H1 (cell line): ENCODE results near the gene FPR2. TPM values are rescaled to one million over a fixed set of nuclear protein-coding genes. Genes with fewer than 3 reads are reported as not detected.

Source experiments
- CTCF ChIA-PET: fragments of 300-600 bp; sonication (Branson Sonifier 250); formaldehyde crosslinking; loops from one replicate; lab custom pipeline; 2021; ENCODE audit not compliant: partially characterized antibody; lab: Charles Lee
- POLR2A ChIA-PET: fragments of 300-600 bp; sonication (Branson Sonifier 250); formaldehyde crosslinking; loops from one replicate; lab custom pipeline; 2021; ENCODE audit warnings: inconsistent platforms; ENCODE audit not compliant: partially characterized antibody; lab: Charles Lee
- DNase-seq, 2 experiments: peaks; one replicate each; pipeline versions ENCODE4 v3.0.0 to v3.0.0-alpha.2; 2010 to 2022; ENCODE audit warnings: low spot score in 2 of 2, low read depth in 1 of 2, mixed read lengths in 1 of 2
- FAIRE-seq: peaks from 2 replicates; lab custom pipeline; 2011; peaks lifted over from hg19 to GRCh38; lab: Jason Lieb, UNC
- H2AFZ ChIP-seq: 2 replicates; pipeline ENCODE4 v1.8.1; 2012; ENCODE audit warnings: low read length, inconsistent platforms
- H2AK5ac ChIP-seq: 2 replicates; pipeline ENCODE4 v1.6.1; 2013; ENCODE audit warnings: low read depth, low read length
- H2BK120ac ChIP-seq: replicated peaks from 2 replicates; pipeline ENCODE3; 2013; ENCODE audit warnings: low read depth, low read length, inconsistent platforms
- H2BK12ac ChIP-seq: 2 replicates; pipeline ENCODE4 v1.6.1; 2013; ENCODE audit warnings: low read depth, low read length
- H2BK15ac ChIP-seq: 2 replicates; pipeline ENCODE4 v1.6.1; 2013; ENCODE audit warnings: low read length
- H2BK20ac ChIP-seq: 2 replicates; pipeline ENCODE4 v1.6.1; 2013; ENCODE audit warnings: low read length
- H2BK5ac ChIP-seq: 2 replicates; pipeline ENCODE4 v1.6.1; 2013; ENCODE audit warnings: low read depth, low read length
- H3K14ac ChIP-seq: 2 replicates; pipeline ENCODE4 v1.6.1; 2013; ENCODE audit warnings: inconsistent platforms; ENCODE audit not compliant: insufficient read length
- H3K18ac ChIP-seq: 2 replicates; pipeline ENCODE4 v1.6.1; 2013; ENCODE audit warnings: low read length; ENCODE audit errors: extremely low read depth
- H3K23ac ChIP-seq: 2 replicates; pipeline ENCODE4 v1.6.1; 2013; ENCODE audit warnings: inconsistent platforms; ENCODE audit not compliant: insufficient read length
- H3K23me2 ChIP-seq: 2 replicates; pipeline ENCODE4 v1.6.1; 2013; ENCODE audit warnings: low read depth, low read length
- H3K27ac ChIP-seq: 2 replicates; pipeline ENCODE4 v1.6.1; 2011; ENCODE audit warnings: low read depth, low read length, inconsistent platforms
- H3K27me3 ChIP-seq, 4 experiments: replicated peaks in 1 of 4; 1 replicate in 1 of 4; 2 replicates in 3 of 4; pipeline versions ENCODE4 v1.6.1 to v1.8.1; 2011 to 2013; ENCODE audit warnings: low read length in 3 of 4, mild to moderate bottlenecking in 3 of 4, inconsistent platforms in 2 of 4, mixed read lengths in 2 of 4, moderate library complexity in 1 of 4; ENCODE audit not compliant: control insufficient read depth in 3 of 4, insufficient read depth in 3 of 4; ENCODE audit errors: extremely low read depth in 1 of 4
- H3K36me3 ChIP-seq, 4 experiments: 2 replicates each; pipeline versions ENCODE4 v1.6.1 to v1.8.1; 2011 to 2013; ENCODE audit warnings: mild to moderate bottlenecking in 4 of 4, low read length in 3 of 4, moderate library complexity in 2 of 4, control low read depth in 1 of 4, inconsistent platforms in 1 of 4; ENCODE audit not compliant: insufficient read depth in 4 of 4, control insufficient read depth in 2 of 4
- H3K4ac ChIP-seq: replicated peaks from 2 replicates; pipeline ENCODE3; 2013; ENCODE audit warnings: low read length, low read depth, mixed read lengths, inconsistent platforms; ENCODE audit not compliant: insufficient read length
- H3K4me1 ChIP-seq, 4 experiments: replicated peaks in 1 of 4; 1 replicate in 1 of 4; 2 replicates in 3 of 4; pipeline versions ENCODE4 v1.6.1 to v1.8.1; 2011 to 2013; ENCODE audit warnings: low read length in 3 of 4, inconsistent platforms in 2 of 4, mixed read lengths in 1 of 4; ENCODE audit not compliant: insufficient read depth in 4 of 4, control insufficient read depth in 3 of 4
- H3K4me2 ChIP-seq, 2 experiments: 2 replicates each; pipeline versions ENCODE4 v1.6.1 to v1.8.1; 2011 to 2013; ENCODE audit warnings: low read depth in 2 of 2, low read length in 2 of 2, control low read depth in 1 of 2, inconsistent platforms in 1 of 2, mild to moderate bottlenecking in 1 of 2; ENCODE audit not compliant: insufficient read depth in 1 of 2
- H3K4me3 ChIP-seq, 4 experiments: fragments of 200-600, 300-600 bp in 1 of 4; sonication (generic), shearing (Covaris generic), sonication (Bioruptor Twin) in 1 of 4; 2 replicates each; pipeline versions ENCODE4 v1.5.1 to v1.8.1; 2011 to 2016; ENCODE audit warnings: low read length in 4 of 4, low read depth in 3 of 4, control low read depth in 2 of 4, inconsistent platforms in 2 of 4, mild to moderate bottlenecking in 2 of 4, mixed read lengths in 1 of 4, moderate library complexity in 1 of 4; ENCODE audit not compliant: insufficient read depth in 2 of 4; ENCODE audit errors: extremely low read depth in 1 of 4
- H3K56ac ChIP-seq: replicated peaks from 2 replicates; pipeline ENCODE3; 2013; ENCODE audit warnings: low read depth, mild to moderate bottlenecking, mixed read lengths, low read length, inconsistent platforms; ENCODE audit not compliant: insufficient read length
- H3K79me1 ChIP-seq: 2 replicates; pipeline ENCODE4 v1.6.1; 2013; ENCODE audit warnings: low read depth, low read length, control low read depth
- H3K79me2 ChIP-seq, 2 experiments: 2 replicates each; pipeline versions ENCODE4 v1.6.1 to v1.8.1; 2012 to 2013; ENCODE audit warnings: low read length in 2 of 2, mild to moderate bottlenecking in 2 of 2, inconsistent platforms in 1 of 2; ENCODE audit not compliant: insufficient read depth in 2 of 2, control insufficient read depth in 1 of 2
- H3K9ac ChIP-seq, 4 experiments: replicated peaks in 1 of 4; 1 replicate in 1 of 4; 2 replicates in 3 of 4; pipeline versions ENCODE4 v1.6.1 to v1.8.1; 2011 to 2013; ENCODE audit warnings: low read depth in 3 of 4, low read length in 3 of 4, control low read depth in 2 of 4, mild to moderate bottlenecking in 2 of 4, moderate library complexity in 2 of 4, inconsistent platforms in 1 of 4; ENCODE audit errors: extremely low read depth in 1 of 4
- H3K9me3 ChIP-seq, 2 experiments: 2 replicates each; pipeline versions ENCODE4 v1.6.1 to v1.8.1; 2012 to 2013; ENCODE audit warnings: mild to moderate bottlenecking in 2 of 2, moderate library complexity in 2 of 2, control low read depth in 1 of 2, inconsistent platforms in 1 of 2, low read depth in 1 of 2, low read length in 1 of 2, mixed read lengths in 1 of 2; ENCODE audit not compliant: insufficient read depth in 2 of 2
- H4K20me1 ChIP-seq, 2 experiments: replicated peaks in 1 of 2; 2 replicates each; pipeline versions ENCODE3 to v1.8.1; 2011 to 2013; ENCODE audit warnings: inconsistent platforms in 2 of 2, low read length in 2 of 2, mild to moderate bottlenecking in 1 of 2; ENCODE audit not compliant: insufficient read depth in 2 of 2, control insufficient read depth in 1 of 2
- H4K5ac ChIP-seq: 2 replicates; pipeline ENCODE4 v1.6.1; 2013; ENCODE audit warnings: low read length, low read depth, mixed read lengths, inconsistent platforms; ENCODE audit not compliant: insufficient read length
- H4K8ac ChIP-seq: 2 replicates; pipeline ENCODE4 v1.8.0; 2013; ENCODE audit warnings: mild to moderate bottlenecking, moderate library complexity, low read length, inconsistent platforms; ENCODE audit not compliant: insufficient read depth; ENCODE audit errors: extremely low read depth
- H4K91ac ChIP-seq: replicated peaks from 2 replicates; pipeline ENCODE3; 2013; ENCODE audit warnings: low read length, mixed read lengths, inconsistent platforms; ENCODE audit not compliant: insufficient read length
- CBX8 ChIP-seq: fragments of 300-800, 300-1000 bp; sonication (generic); IDR thresholded peaks from 2 replicates; pipeline ENCODE4 v1.7.1; 2016; ENCODE audit warnings: low read depth, low read length, borderline replicate concordance
- E2F6 ChIP-seq: IDR thresholded peaks from 2 replicates; pipeline ENCODE4 v1.6.1; 2012; ENCODE audit warnings: inconsistent platforms
- GABPA ChIP-seq: IDR thresholded peaks from 2 replicates; pipeline ENCODE4 v1.6.1; 2011; ENCODE audit warnings: mild to moderate bottlenecking, low read length, moderate library complexity, borderline replicate concordance; ENCODE audit not compliant: insufficient read depth
- HDAC2 ChIP-seq, 2 experiments: fragments of 300-600 bp in 1 of 2; sonication (generic) in 1 of 2; IDR thresholded peaks; 2 replicates each; pipeline ENCODE4 v1.6.1; 2011 to 2012; ENCODE audit warnings: low read depth in 2 of 2, low read length in 2 of 2, mild to moderate bottlenecking in 2 of 2, moderate library complexity in 2 of 2, borderline replicate concordance in 1 of 2, inconsistent platforms in 1 of 2
- JUND ChIP-seq: IDR thresholded peaks from 2 replicates; pipeline ENCODE4 v1.6.1; 2011; ENCODE audit warnings: mild to moderate bottlenecking, improper control_type of control experiment, low read length
- RFX5 ChIP-seq: IDR thresholded peaks from 2 replicates; pipeline ENCODE4 v1.6.1; 2011; ENCODE audit warnings: low read depth, low read length, improper control_type of control experiment, borderline replicate concordance
- SIN3A ChIP-seq, 2 experiments: IDR thresholded peaks in 1 of 2; conservative IDR thresholded peaks in 1 of 2; 2 replicates each; pipeline ENCODE4 v1.6.1; 2011 to 2012; ENCODE audit warnings: low read length in 2 of 2, improper control_type of control experiment in 1 of 2, low read depth in 1 of 2, mild to moderate bottlenecking in 1 of 2
- SIRT6 ChIP-seq: IDR thresholded peaks from one replicate; pipeline ENCODE4 v1.7.1; 2012; ENCODE audit warnings: low read length, inconsistent platforms
- SP1 ChIP-seq: IDR thresholded peaks from 2 replicates; pipeline ENCODE4 v1.6.1; 2011; ENCODE audit warnings: low read depth, low read length
- SP2 ChIP-seq: IDR thresholded peaks from 2 replicates; pipeline ENCODE4 v1.6.1; 2012; ENCODE audit warnings: mild to moderate bottlenecking, low read length, inconsistent platforms
- WGBS, 2 experiments: shearing (Covaris generic) in 1 of 2; methylation state at CpG; one replicate each; pipeline versions ENCODE4 v1.1.6 to v1.1.7; 2013 to 2015; ENCODE audit warnings: low lambda C conversion rate in 2 of 2, mixed read lengths in 2 of 2, inconsistent platforms in 1 of 2, low coverage in 1 of 2, missing lambda C conversion rate in 1 of 2; ENCODE audit not compliant: insufficient replicate concordance in 2 of 2, insufficient coverage in 1 of 2, insufficient read length in 1 of 2; ENCODE audit errors: extremely low coverage in 1 of 2, missing lambda C conversion rate in 1 of 2; 5-methylcytosine and 5-hydroxymethylcytosine counted together
- polyA plus RNA-seq, 7 experiments: library from polyadenylated mRNA; depleted of rRNA in 3 of 7; stranded (reverse) in 5 of 7; unstranded in 2 of 7; fragments of >200 nt in 5 of 7; fragments of 200-250 nt in 2 of 7; gene quantifications; 1 replicate in 5 of 7; 2 replicates in 1 of 7; 4 replicates in 1 of 7; pipeline versions ENCODE4 v1.2.1 to v1.2.3, GENCODE V29; 2011 to 2013; ENCODE audit warnings: missing spikeins in 2 of 7, mixed read lengths in 2 of 7
- total RNA-seq: library from RNA; stranded (reverse); fragmentation: NEBNext Ultra II Directional; extraction: Animal tissue kit (Norgen Biotek cat#: 25700); gene quantifications from 2 replicates; pipeline ENCODE4 v1.2.1, GENCODE V29; 2021

Gene FPR2
- total and polyA plus RNA-seq, 2 of the 8 experiments (the other 6 are each of a cell fraction or from before 2014, with no cell fraction given): 0.17 TPM; not detected in 1

DNA sequence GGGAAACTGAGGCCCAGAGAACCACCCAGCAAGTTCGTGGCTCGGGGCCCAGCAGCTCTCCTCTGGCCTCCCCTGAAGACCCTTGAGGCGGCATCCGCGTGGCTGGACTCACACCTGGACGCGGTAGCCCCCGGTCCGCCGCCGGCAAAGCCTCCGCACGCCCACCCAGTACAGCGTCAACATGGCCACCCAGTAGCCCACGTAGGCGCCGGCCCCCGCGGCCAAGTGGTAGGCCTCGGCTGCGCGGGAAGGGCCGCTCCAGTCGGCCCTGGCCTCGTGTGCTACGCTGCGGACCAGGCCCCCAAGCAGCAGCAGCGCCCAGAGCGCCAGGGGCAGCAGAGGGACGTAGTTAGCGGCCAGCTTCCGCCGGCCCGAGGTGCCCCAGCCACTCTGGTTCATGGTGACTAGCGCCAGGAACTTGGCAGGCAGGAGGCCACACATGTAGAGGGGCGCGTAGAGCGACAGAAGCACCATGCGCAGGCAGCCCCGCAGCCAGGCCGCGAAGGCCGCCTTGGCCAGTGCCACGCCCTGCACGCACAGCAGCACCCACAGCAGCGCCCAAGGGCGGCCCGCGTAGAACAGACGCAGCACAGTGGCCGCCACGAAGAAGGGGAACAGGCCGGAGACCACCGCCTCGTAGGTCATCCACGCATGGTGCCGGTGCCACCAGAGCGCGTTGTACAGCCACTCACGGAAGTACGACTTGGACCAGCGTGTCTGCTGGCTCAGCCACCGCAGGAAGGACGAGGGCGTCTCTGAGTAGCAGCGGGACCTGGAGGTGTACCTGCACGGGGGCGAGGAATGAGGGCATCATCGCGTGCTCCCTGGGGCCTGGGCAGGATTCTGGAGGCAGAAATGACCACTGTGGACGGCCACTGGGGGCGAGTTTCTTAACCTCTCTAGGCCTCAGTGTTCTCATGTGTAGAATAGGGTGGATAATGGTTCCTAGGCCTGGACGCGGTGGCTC lies 47.4 kb upstream of the FPR2 start:
- ChIA-PET CTCF (interaction anchor here (0.5 to 2.7 kb wide), 2 partner anchors 9 to 64 kb away, joined by 3 to 13 read pairs; no protein-coding TSS in a partner anchor), POLR2A (interaction anchor here (0.6 kb wide), 1 partner anchor 23 kb away, joined by 3 read pairs; no protein-coding TSS in a partner anchor)
- Histone ChIP-seq H3K79me1 (no peaks in the 10 kb centered on the region), H4K91ac (no peak overlapping the region), H4K8ac (peak overlapping the region; percentile 25; the same call in 1 of the 2 replicates), H2BK12ac (0 out of 2 replicates have a peak overlapping the region, but pooled peaks have one; percentile 5), H3K27ac (no peak overlapping the region), H3K9ac (no peak overlapping the region), H3K27me3 (peaks cover 0 to 12% (median 5%) of the 10 kb centered on the region in 4 experiments; a peak in 6 of 7 replicates), H2BK20ac (no peak overlapping the region), H4K5ac (no peak overlapping the region), H3K4me1 (0 out of 7 replicates have a peak, but pooled peaks cover 0 to 2% (median 0%) of the 10 kb centered on the region in 4 experiments), H2BK120ac (no peak overlapping the region), H4K20me1 (no peaks in the 10 kb centered on the region), H3K4me2 (no peak overlapping the region), H3K23ac (no peak overlapping the region)
- FAIRE-seq: no peak
- 96% methylated on average over 66 of the region's 74 CpGs; no CpG with 5 or more reads in 1 of the 2 experiments for WGBS, 2 experiments
- TF ChIP-seq JUND (no peak), RFX5 (no peak), SP1 (no peak), SIN3A (conservative IDR thresholded peaks at IDR 0.05 in 1 of 2, IDR thresholded peaks at IDR 0.05 in 1 of 2; ENCODE audit: low read depth in 1 of 2, low read length in 2 of 2) (no peak), E2F6 (no peak), CBX8 (no peak), SP2 (no peak), HDAC2 (IDR thresholded peaks at IDR 0.05; ENCODE audit: borderline replicate concordance in 1 of 2, low read depth in 2 of 2, low read length in 2 of 2) (no peak), SIRT6 (no peak), GABPA (no peak)
- TF ChIP-seq, all 59 proteins: peak for 0
- Histone ChIP-seq H3K36me3 (no peaks in the 10 kb centered on the region), H2BK15ac (no peak overlapping the region), H3K79me2 (no peaks in the 10 kb centered on the region), H2AK5ac (no peak overlapping the region), H3K9me3 (no peaks in the 10 kb centered on the region), H3K14ac (no peak overlapping the region), H2AFZ (no peak overlapping the region), H3K23me2 (peaks cover 2% of the 10 kb centered on the region; the same call in 1 of the 2 replicates), H3K56ac (no peak overlapping the region), H2BK5ac (no peak overlapping the region), H3K4ac (no peak overlapping the region), H3K18ac (no peak overlapping the region), H3K4me3 (no peak overlapping the region)
- DNase-seq: no peak
